Measurements from ENCODE around the gene OSBPL6. TPM values are rescaled to one million over a fixed set of nuclear protein-coding genes. Genes with fewer than 3 reads are reported as not detected.
A peak's percentile ranks its signal among the peaks of the same experiment; 100 is the strongest.

Gene OSBPL6
- total and polyA plus RNA-seq, 10 of the 15 experiments (the other 5 are each of a cell fraction or from before 2014, with no cell fraction given), result 0.01 to 0.08 (median 0.03) TPM; not detected in 5

DNA sequence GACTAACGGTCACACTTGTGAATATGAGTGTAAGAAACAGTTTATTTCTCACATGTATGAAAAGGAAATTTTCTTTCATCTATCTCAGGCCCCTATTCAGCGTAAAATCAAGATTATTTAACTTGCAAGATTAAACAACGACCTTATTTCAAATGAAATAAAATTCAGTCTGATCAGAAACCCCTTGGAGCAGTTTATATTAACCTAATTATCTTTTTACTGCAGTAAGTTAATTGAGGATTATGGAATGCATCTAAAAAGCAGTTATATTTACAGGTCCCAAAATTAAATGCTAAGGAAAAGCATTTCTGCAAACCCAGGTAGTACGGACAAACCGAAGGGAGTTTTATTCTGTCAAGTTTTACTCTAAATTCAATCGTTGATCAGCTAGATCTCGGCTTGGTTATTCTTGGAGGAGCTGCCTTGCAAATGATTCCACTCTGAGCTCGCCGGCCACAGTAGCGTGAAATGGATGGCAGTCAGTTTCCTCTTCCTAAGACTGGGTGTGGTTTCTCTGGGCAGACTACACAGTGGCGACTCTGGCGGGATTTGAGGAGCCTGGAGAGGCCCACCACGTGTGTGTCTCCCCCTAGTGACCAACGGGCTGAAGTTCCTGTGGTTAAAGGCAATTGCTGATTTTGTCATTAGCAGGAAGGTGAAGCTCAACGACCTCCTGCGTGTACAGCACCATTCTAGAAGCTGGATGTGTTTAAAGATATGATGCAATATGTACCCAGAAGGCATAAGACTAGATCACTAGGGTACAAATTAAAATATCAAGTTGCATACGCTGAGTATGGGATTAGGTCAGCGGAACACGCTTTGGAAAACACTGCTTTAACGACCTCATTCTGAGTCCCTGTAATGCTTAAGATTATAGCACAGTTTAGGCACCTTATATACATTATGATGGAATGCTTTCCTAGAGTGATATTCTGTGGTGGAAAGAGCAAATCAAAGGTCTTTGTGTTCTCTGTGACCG, 220.2 kb downstream of the OSBPL6 start (continued):
- TF ChIP-seq, protein P1, sequence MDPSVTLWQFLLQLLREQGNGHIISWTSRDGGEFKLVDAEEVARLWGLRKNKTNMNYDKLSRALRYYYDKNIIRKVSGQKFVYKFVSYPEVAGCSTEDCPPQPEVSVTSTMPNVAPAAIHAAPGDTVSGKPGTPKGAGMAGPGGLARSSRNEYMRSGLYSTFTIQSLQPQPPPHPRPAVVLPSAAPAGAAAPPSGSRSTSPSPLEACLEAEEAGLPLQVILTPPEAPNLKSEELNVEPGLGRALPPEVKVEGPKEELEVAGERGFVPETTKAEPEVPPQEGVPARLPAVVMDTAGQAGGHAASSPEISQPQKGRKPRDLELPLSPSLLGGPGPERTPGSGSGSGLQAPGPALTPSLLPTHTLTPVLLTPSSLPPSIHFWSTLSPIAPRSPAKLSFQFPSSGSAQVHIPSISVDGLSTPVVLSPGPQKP (IDR thresholded peaks at IDR 0.05; ENCODE audit: low read depth, low read length), result peak; percentile 55; the same call in 1 of the 2 replicates
- TF ChIP-seq NBN (IDR thresholded peaks at IDR 0.05) (peak; percentile 65), HDGF (IDR thresholded peaks at IDR 0.05) (peak; percentile 38; the same call in 1 of the 2 replicates), MTA3 (IDR thresholded peaks at IDR 0.05; ENCODE audit: borderline replicate concordance, low read length) (no peak), NR2C2 (IDR thresholded peaks at IDR 0.05; ENCODE audit: borderline replicate concordance, control insufficient read depth, insufficient read length, low read depth) (no peak), IKZF2 (IDR thresholded peaks at IDR 0.05) (peak; percentile 89), MYB (IDR thresholded peaks at IDR 0.05; ENCODE audit: borderline replicate concordance, low read depth, low read length) (peak; percentile 52; the same call in 1 of the 2 replicates), ZNF207 (IDR thresholded peaks at IDR 0.05; ENCODE audit: borderline replicate concordance) (0 out of 2 replicates have a peak, but pooled peaks have one; percentile 54), RAD51 (IDR thresholded peaks at IDR 0.05) (no peak; the same call in 1 of the 2 replicates)
- TF ChIP-seq, protein P2, sequence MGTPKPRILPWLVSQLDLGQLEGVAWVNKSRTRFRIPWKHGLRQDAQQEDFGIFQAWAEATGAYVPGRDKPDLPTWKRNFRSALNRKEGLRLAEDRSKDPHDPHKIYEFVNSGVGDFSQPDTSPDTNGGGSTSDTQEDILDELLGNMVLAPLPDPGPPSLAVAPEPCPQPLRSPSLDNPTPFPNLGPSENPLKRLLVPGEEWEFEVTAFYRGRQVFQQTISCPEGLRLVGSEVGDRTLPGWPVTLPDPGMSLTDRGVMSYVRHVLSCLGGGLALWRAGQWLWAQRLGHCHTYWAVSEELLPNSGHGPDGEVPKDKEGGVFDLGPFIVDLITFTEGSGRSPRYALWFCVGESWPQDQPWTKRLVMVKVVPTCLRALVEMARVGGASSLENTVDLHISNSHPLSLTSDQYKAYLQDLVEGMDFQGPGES (IDR thresholded peaks at IDR 0.05), result no peak
- TF ChIP-seq, protein P3, sequence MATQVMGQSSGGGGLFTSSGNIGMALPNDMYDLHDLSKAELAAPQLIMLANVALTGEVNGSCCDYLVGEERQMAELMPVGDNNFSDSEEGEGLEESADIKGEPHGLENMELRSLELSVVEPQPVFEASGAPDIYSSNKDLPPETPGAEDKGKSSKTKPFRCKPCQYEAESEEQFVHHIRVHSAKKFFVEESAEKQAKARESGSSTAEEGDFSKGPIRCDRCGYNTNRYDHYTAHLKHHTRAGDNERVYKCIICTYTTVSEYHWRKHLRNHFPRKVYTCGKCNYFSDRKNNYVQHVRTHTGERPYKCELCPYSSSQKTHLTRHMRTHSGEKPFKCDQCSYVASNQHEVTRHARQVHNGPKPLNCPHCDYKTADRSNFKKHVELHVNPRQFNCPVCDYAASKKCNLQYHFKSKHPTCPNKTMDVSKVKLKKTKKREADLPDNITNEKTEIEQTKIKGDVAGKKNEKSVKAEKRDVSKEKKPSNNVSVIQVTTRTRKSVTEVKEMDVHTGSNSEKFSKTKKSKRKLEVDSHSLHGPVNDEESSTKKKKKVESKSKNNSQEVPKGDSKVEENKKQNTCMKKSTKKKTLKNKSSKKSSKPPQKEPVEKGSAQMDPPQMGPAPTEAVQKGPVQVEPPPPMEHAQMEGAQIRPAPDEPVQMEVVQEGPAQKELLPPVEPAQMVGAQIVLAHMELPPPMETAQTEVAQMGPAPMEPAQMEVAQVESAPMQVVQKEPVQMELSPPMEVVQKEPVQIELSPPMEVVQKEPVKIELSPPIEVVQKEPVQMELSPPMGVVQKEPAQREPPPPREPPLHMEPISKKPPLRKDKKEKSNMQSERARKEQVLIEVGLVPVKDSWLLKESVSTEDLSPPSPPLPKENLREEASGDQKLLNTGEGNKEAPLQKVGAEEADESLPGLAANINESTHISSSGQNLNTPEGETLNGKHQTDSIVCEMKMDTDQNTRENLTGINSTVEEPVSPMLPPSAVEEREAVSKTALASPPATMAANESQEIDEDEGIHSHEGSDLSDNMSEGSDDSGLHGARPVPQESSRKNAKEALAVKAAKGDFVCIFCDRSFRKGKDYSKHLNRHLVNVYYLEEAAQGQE (IDR thresholded peaks at IDR 0.05; ENCODE audit: low read depth, low read length), result no peak
- TF ChIP-seq, protein P4, sequence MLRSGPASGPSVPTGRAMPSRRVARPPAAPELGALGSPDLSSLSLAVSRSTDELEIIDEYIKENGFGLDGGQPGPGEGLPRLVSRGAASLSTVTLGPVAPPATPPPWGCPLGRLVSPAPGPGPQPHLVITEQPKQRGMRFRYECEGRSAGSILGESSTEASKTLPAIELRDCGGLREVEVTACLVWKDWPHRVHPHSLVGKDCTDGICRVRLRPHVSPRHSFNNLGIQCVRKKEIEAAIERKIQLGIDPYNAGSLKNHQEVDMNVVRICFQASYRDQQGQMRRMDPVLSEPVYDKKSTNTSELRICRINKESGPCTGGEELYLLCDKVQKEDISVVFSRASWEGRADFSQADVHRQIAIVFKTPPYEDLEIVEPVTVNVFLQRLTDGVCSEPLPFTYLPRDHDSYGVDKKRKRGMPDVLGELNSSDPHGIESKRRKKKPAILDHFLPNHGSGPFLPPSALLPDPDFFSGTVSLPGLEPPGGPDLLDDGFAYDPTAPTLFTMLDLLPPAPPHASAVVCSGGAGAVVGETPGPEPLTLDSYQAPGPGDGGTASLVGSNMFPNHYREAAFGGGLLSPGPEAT (IDR thresholded peaks at IDR 0.05; ENCODE audit: low read depth), result peak; percentile 68
- TF ChIP-seq, protein P5, sequence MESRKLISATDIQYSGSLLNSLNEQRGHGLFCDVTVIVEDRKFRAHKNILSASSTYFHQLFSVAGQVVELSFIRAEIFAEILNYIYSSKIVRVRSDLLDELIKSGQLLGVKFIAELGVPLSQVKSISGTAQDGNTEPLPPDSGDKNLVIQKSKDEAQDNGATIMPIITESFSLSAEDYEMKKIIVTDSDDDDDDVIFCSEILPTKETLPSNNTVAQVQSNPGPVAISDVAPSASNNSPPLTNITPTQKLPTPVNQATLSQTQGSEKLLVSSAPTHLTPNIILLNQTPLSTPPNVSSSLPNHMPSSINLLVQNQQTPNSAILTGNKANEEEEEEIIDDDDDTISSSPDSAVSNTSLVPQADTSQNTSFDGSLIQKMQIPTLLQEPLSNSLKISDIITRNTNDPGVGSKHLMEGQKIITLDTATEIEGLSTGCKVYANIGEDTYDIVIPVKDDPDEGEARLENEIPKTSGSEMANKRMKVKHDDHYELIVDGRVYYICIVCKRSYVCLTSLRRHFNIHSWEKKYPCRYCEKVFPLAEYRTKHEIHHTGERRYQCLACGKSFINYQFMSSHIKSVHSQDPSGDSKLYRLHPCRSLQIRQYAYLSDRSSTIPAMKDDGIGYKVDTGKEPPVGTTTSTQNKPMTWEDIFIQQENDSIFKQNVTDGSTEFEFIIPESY (IDR thresholded peaks at IDR 0.05), result 0 out of 2 replicates have a peak, but pooled peaks have one; percentile 66
